Measurements from ENCODE around the gene FNDC10. TPM values are rescaled to one million over a fixed set of nuclear protein-coding genes. Genes with fewer than 3 reads are reported as not detected.
"Not testable (repeated sequence)": the region's sequence is repeated elsewhere in the genome, so short reads cannot be mapped to it uniquely, and the experiment has no call there.

FNDC10 gene
- total and polyA plus RNA-seq, 10 donors = 2.2 to 8.8 (median 4.6) TPM

GRCh38 chr1:1559066-1559465, 40.9 kb downstream of the FNDC10 start:
- Histone ChIP-seq H3K4me3 (no peak overlapping the region), H3K36me3 (peaks cover 0 to 82% (median 40%) of the 10 kb centered on the region in 6 donors), H3K27ac (peak overlapping the region in 1 of 8 donors; percentile 2), H3K9me3 (no peaks in the 10 kb centered on the region), H3K27me3 (replicated peaks in 1 of 7) (no peaks in the 10 kb centered on the region), H3K4me1 (peaks cover 0 to 45% (median 9%) of the 10 kb centered on the region in 6 donors)
- TF ChIP-seq POLR2AphosphoS5 (IDR thresholded peaks at IDR 0.05) = peak in 2 of 3 donors; percentile 29 to 34
- no peak for TF ChIP-seq POLR2A (IDR thresholded peaks at IDR 0.05)
- TF ChIP-seq CTCF (IDR thresholded peaks at IDR 0.05 in 8 of 11, conservative IDR thresholded peaks at IDR 0.05 in 3 of 11) = no peak
- DNase-seq = no peak
- 78 to 86% (median 82%) methylated on average over 17 of the region's 17 CpGs for WGBS, 5 donors
- intact Hi-C loops (cut with DNase I; ENCODE audit: low total_unique reads) = no loop called here

GRCh38 chr1:1558591-1558990, 41.3 kb downstream of the FNDC10 start:
- peaks cover 0 to 81% (median 36%) of the 10 kb centered on the region in 6 donors for H3K36me3 ChIP-seq
- TF ChIP-seq POLR2A (IDR thresholded peaks at IDR 0.05) = no peak
- TF ChIP-seq POLR2AphosphoS5 (IDR thresholded peaks at IDR 0.05) = peak in 1 of 3 donors; percentile 19
- TF ChIP-seq CTCF (IDR thresholded peaks at IDR 0.05 in 8 of 11, conservative IDR thresholded peaks at IDR 0.05 in 3 of 11) = no peak
- no peaks in the 10 kb centered on the region for H3K27me3 ChIP-seq (replicated peaks in 1 of 7)
- intact Hi-C loops (cut with DNase I; ENCODE audit: low total_unique reads) = no loop called here
- H3K9me3 ChIP-seq = no peaks in the 10 kb centered on the region
- H3K27ac ChIP-seq = peak overlapping the region in 1 of 8 donors; percentile 2
- 74 to 91% (median 75%) methylated on average over 4 of the region's 4 CpGs for WGBS, 5 donors
- no peak overlapping the region for H3K4me3 ChIP-seq
- no peak for DNase-seq
- H3K4me1 ChIP-seq = peaks cover 0 to 40% (median 7%) of the 10 kb centered on the region in 6 donors

GRCh38 chr1:1557688-1558087, 42.2 kb downstream of the FNDC10 start:
- H3K9me3 ChIP-seq; H3K4me3 ChIP-seq; DNase-seq; H3K27me3 ChIP-seq (replicated peaks in 1 of 7); intact Hi-C loops (cut with DNase I; ENCODE audit: low total_unique reads); H3K27ac ChIP-seq: not testable (repeated sequence)
- 88 to 96% (median 94%) methylated on average over 7 of the region's 7 CpGs for WGBS, 5 donors
- Histone ChIP-seq H3K4me1 (peaks cover 0 to 34% (median 3%) of the 10 kb centered on the region in 6 donors), H3K36me3 (peaks cover 0 to 72% (median 27%) of the 10 kb centered on the region in 6 donors)

- H3K36me3 ChIP-seq = peaks cover 0 to 66% (median 19%) of the 10 kb centered on the region in 6 donors
- peaks cover 0 to 27% (median 3%) of the 10 kb centered on the region in 6 donors for H3K4me1 ChIP-seq
- H3K27me3 ChIP-seq (replicated peaks in 1 of 7); intact Hi-C loops (cut with DNase I; ENCODE audit: low total_unique reads); H3K4me3 ChIP-seq; DNase-seq; H3K9me3 ChIP-seq; H3K27ac ChIP-seq: not testable (repeated sequence)
- WGBS, 5 donors = 88 to 92% (median 92%) methylated on average over 11 of the region's 11 CpGs
Measured at GRCh38 chr1:1556961-1557360, 43.0 kb downstream of the FNDC10 start.

GRCh38 chr1:1556505-1556904, 43.4 kb downstream of the FNDC10 start:
- no peak overlapping the region for H3K27ac ChIP-seq
- no peaks in the 10 kb centered on the region for H3K27me3 ChIP-seq (replicated peaks in 1 of 7)
- TF ChIP-seq POLR2AphosphoS5 (IDR thresholded peaks at IDR 0.05) = peak; percentile 14 to 47 (median 36)
- no peak for TF ChIP-seq CTCF (IDR thresholded peaks at IDR 0.05 in 8 of 11, conservative IDR thresholded peaks at IDR 0.05 in 3 of 11)
- intact Hi-C loops (cut with DNase I; ENCODE audit: low total_unique reads) = no loop called here
- no peak overlapping the region for H3K4me3 ChIP-seq
- peaks cover 0 to 64% (median 15%) of the 10 kb centered on the region in 6 donors for H3K36me3 ChIP-seq
- H3K9me3 ChIP-seq = no peaks in the 10 kb centered on the region
- no peak for DNase-seq
- peaks cover 0 to 25% (median 3%) of the 10 kb centered on the region in 6 donors for H3K4me1 ChIP-seq
- WGBS, 5 donors = 91 to 94% (median 92%) methylated on average over 6 of the region's 6 CpGs
